ENCODE measurements around the gene GALNTL6. TPM values are rescaled to one million over a fixed set of nuclear protein-coding genes. Genes with fewer than 3 reads are reported as not detected.

GALNTL6 gene
- total RNA-seq = not detected in 2 replicates

GRCh38 chr4:171812665-171813525 is at the start of gene GALNTL6:
Gene GALNTL6, plus strand, starts transcription at chr4:171813404.
- no peak for DNase-seq

DNA sequence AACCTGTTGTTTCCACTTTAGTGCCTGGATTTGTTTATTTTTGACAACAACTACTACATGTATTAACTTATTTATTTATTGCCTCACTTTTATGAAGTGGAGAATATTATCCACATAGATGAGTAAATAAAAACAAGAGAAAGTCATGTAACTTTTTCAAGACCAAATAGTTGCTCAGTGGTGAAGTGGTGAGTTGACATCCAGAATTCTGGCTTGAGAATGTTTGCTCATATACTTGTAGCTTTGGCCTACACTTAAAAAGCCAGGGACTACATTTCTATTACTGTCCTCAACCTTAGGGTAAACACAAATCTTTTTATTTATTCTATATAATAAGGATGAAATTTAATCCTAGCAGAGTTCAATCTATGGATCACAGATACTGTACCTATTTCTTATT is 47.7 kb upstream of the GALNTL6 start:
- DNase-seq = no peak

DNA sequence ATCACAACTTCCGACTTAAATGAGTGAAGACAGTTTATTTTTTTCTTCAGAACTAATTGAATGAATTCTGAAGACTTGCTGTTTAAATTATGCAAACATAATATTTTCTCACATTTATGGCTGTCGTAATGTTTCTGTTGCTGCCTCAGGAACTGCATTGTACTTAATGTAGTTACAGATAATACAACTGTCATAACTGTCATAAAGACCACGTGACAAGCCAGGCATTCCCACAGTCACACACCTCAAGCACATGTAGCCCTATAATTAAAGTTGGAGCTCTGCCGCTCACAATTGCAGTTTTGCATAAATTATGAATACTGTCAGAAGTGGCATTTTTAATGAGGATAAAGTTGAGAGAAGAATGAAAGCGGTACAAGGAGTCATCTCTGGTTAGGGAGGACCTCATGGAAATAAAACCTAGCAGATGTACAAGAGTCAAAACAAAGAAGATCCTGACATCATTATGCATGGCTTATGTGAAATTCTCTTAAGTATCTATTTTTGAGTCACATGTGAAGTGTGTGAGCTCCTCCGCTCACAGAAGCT is 38.5 kb upstream of the GALNTL6 start:
- DNase-seq = no peak

GRCh38 chr4:171779301-171779700 is 33.9 kb upstream of the GALNTL6 start:
- no peak for DNase-seq

- no peak for DNase-seq
Observed at GRCh38 chr4:171785388-171785787, 27.8 kb upstream of the GALNTL6 start.

DNA sequence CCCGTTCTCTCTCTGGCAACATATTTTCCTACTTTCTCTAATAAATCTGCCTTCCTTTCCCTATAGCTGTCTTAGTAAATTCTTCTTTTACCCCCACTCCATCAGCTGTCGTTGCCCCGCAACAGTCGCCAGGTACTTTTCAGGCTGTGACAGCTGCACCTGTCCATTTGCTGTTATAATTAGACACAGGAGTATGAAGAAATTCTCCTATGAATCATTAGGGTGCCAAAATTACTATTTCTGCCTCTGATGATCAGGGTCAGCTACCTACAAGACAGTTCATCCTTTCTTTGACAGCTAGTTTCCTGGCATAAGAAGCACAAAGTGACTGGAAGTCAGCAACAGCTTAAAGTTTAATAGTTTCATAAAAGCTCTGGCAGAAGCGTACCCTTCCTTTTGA is 19.5 kb upstream of the GALNTL6 start:
- DNase-seq = no peak

- no peak for DNase-seq
Observed at GRCh38 chr4:171794528-171794927, 18.7 kb upstream of the GALNTL6 start.

- no peak for DNase-seq
Observed at GRCh38 chr4:171809854-171810253, 3.4 kb upstream of the GALNTL6 start.

DNA sequence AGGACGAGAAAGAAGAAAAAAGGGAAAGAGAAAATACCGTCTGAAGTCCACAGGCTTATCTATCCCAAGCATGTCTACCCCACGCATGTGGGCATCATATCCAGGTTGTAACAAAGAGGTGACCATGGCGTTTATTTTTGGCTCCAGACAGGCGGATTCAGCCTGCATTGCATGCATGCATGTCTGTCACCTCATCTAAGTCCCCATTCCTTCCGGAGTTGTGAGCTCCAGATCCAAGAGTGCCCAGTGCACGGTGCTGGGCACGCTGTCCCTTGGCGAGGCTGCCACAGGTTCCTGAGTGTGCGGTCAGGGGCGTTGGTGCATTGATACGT is 905 bp upstream of the GALNTL6 start:
- DNase-seq = no peak

- no peak for DNase-seq
Observed at GRCh38 chr4:171813526-171814250, 484 bp downstream of the GALNTL6 start.

- DNase-seq = no peak
Observed at GRCh38 chr4:171814545-171814944, 1.3 kb downstream of the GALNTL6 start.

- no peak for DNase-seq
Observed at GRCh38 chr4:171817026-171817425, 3.8 kb downstream of the GALNTL6 start.

- no peak for DNase-seq
Observed at GRCh38 chr4:171834640-171835039, 21.4 kb downstream of the GALNTL6 start.

- DNase-seq = no peak
Observed at GRCh38 chr4:171843456-171843855, 30.3 kb downstream of the GALNTL6 start.

- peak; percentile 1 for DNase-seq
Observed at GRCh38 chr4:171846232-171846631, 33.0 kb downstream of the GALNTL6 start.

GRCh38 chr4:171846893-171847292 is 33.7 kb downstream of the GALNTL6 start:
- DNase-seq = no peak

- no peak for DNase-seq
Observed at GRCh38 chr4:171847751-171848150, 34.5 kb downstream of the GALNTL6 start.

DNA sequence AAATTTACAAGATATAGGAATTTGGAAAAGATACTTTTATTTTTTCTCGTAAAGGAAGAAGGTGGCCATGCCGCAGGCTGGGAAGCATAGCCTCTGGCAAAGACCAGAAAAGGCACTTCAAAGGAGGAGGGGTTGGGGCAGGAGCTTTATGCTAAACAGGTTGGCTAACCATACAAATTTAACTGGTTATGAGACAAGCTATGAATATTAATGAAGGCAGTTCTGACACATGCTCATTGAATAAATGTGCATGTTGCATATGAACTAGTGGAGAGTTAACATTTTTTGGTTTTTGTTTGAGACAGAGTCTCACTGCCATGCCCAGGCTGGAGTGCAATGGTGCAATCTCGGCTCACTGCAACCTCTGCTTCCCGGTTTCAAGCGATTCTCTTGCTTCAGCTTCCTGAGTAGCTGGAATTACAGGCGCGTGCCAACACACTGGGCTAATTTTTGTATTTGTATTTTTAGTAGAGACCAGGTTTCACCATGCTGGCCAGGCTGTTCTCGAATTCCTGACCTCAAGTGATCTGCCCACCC is 36.5 kb downstream of the GALNTL6 start:
- no peak for DNase-seq

DNA sequence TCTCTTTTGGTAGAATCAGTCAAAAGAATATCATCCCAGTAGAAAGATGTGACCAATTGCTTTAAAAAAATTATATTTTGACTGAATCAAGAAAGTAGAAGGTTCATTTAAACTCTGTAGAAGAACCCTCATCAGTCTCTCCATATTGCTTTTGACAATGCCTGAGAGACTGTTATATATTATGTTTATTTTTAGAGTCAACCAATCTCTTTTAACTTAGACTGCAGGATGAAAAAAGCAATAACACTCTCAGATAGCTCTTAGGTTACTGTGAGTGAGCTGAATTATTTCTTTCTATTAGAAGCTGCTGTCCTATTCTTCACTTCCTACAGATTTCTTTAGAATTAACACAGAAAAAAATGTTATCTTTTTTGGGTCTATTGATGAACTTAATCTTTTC is 38.1 kb downstream of the GALNTL6 start:
- no peak for DNase-seq

- DNase-seq = no peak
Observed at GRCh38 chr4:171857302-171858012, 44.3 kb downstream of the GALNTL6 start.

DNA sequence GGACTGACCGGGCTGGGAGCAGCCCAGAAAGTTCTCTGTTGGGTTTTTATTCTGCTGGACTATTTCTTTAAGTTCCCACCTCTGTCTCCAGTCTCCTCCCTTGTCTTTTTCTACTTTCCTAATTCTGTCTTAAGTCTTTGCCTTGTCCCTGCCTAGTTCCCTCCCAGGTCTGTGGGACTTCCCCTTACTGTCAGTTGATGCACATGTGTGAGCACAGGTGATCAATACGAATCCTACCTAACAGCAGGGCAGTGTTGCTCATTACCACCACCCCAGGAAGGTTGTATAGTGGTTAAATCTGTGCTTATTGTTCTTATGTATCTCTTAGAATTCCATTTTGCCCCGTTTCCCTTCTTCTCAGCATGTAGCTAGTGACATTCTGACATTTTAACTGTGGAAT is 62.1 kb downstream of the GALNTL6 start:
- DNase-seq = no peak

DNA sequence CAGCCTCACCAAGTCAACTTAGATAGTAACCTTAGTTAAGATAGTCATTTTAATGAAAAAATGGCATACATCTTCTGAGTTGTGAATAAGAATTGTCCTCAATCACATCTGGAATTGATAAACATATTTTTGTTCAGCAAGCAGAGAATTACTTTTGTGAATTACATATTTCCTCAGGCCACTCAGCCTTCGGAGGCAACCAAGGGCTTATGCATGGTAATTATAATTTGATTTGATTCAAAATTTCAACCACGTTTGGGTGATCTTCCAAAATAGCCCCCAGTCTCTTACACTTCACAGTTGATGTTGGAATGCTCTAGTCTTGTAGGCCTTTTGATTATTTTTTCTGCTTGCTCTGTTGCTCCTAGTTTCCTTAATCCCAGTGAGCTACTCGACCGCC is 63.4 kb downstream of the GALNTL6 start:
- no peak for DNase-seq

DNA sequence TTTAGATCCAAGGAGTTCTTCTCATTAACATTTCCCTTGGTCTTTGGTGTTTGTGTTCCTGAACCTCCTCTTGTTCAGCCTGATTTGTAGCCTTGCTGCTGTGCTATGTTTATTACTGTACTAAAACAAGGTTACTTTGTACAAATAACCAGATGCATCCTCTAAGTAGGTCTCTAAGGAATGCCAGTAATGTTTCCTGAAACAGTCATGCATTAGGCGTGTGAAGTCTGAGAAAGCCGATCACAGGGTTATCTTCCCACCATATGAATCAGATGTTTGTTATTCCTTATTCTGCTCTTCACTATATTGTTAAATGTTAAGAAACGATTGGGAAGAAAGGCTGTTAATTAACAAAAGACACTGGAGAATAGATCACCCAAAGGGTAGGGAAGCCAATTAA is 66.9 kb downstream of the GALNTL6 start:
- DNase-seq = peak; percentile 14

All from dermis blood vessel endothelial cell (primary cell).